Suprapubic skin (tissue), 4 donors: Measurements from ENCODE around the gene DERL2. TPM values are rescaled to one million over a fixed set of nuclear protein-coding genes. Genes with fewer than 3 reads are reported as not detected.

Experiments
- DNase-seq, 2 donors: peaks; one replicate each; pipeline ENCODE4 v3.0.0-alpha.2; 2019; ENCODE audit warnings: low spot score in 2 of 2
- H3K27ac ChIP-seq: fragments of 200-600 bp; sonication (generic); one replicate; pipeline ENCODE4 v1.5.1; 2019
- H3K27me3 ChIP-seq: fragments of 200-600 bp; sonication (generic); one replicate; pipeline ENCODE4 v1.5.1; 2019
- H3K36me3 ChIP-seq: fragments of 200-600 bp; sonication (generic); one replicate; pipeline ENCODE4 v1.5.1; 2019
- H3K4me1 ChIP-seq: fragments of 200-600 bp; sonication (generic); one replicate; pipeline ENCODE4 v1.5.1; 2019
- H3K4me3 ChIP-seq: fragments of 200-600 bp; sonication (generic); one replicate; pipeline ENCODE4 v1.5.1; 2019; ENCODE audit warnings: mild to moderate bottlenecking
- H3K9me3 ChIP-seq: fragments of 200-600 bp; sonication (generic); one replicate; pipeline ENCODE4 v1.5.1; 2019
- EP300 ChIP-seq: sonication (generic); formaldehyde crosslinking; IDR thresholded peaks from one replicate; pipeline ENCODE4 v1.6.1; 2017; ENCODE audit warnings: antibody characterized with exemption
- POLR2A ChIP-seq, 2 donors: fragments of 450-650 bp; IDR thresholded peaks; one replicate each; pipeline ENCODE4 v1.6.1; 2017; ENCODE audit warnings: antibody characterized with exemption in 2 of 2, mild to moderate bottlenecking in 2 of 2, moderate library complexity in 2 of 2
- POLR2AphosphoS5 ChIP-seq, 3 donors: sonication (generic); formaldehyde crosslinking; IDR thresholded peaks; one replicate each; pipeline ENCODE4 v1.6.1; 2017; ENCODE audit warnings: antibody characterized with exemption in 3 of 3
- WGBS: methylation state at CpG from one replicate; pipeline ENCODE4 v1.1.5; 2018; 5-methylcytosine and 5-hydroxymethylcytosine counted together
- total RNA-seq, 4 donors: library from RNA; depleted of rRNA; stranded (reverse); fragments of >200 nt; gene quantifications; one replicate each; pipeline ENCODE4 v1.1.0, GENCODE V29; 2016
- TF ChIP-seq, protein P1 (sequence below), 2 donors: fragments of 200-600 bp in 1 of 2; fragments of 450-650 bp in 1 of 2; sonication (generic) in 1 of 2; IDR thresholded peaks; one replicate each; pipeline ENCODE4 v1.5.1; 2016 to 2019; ENCODE audit warnings: antibody characterized with exemption in 2 of 2, mild to moderate bottlenecking in 1 of 2, moderate library complexity in 1 of 2

Gene DERL2
- 10 to 100 TPM; 24.5 to 34.8 (median 25.3) TPM for total RNA-seq

GRCh38 chr17:5485270-5486205, at the start of gene DERL2:
Gene DERL2 (minus strand): TSS chr17:5486178. CDS start chr17:5486161, 17 bp downstream.
- Histone ChIP-seq H3K9me3 (no peaks in the 10 kb centered on the region), H3K27ac (peak within 1 kb of the TSS; percentile 98), H3K27me3 (no peaks in the 10 kb centered on the region), H3K36me3 (peaks cover 32% of the 10 kb centered on the region), H3K4me1 (peaks cover 26% of the 10 kb centered on the region), H3K4me3 (peak within 1 kb of the TSS; percentile 92)
- 6% methylated on average over 29 of the region's 29 CpGs for WGBS
- TF ChIP-seq, protein P1, sequence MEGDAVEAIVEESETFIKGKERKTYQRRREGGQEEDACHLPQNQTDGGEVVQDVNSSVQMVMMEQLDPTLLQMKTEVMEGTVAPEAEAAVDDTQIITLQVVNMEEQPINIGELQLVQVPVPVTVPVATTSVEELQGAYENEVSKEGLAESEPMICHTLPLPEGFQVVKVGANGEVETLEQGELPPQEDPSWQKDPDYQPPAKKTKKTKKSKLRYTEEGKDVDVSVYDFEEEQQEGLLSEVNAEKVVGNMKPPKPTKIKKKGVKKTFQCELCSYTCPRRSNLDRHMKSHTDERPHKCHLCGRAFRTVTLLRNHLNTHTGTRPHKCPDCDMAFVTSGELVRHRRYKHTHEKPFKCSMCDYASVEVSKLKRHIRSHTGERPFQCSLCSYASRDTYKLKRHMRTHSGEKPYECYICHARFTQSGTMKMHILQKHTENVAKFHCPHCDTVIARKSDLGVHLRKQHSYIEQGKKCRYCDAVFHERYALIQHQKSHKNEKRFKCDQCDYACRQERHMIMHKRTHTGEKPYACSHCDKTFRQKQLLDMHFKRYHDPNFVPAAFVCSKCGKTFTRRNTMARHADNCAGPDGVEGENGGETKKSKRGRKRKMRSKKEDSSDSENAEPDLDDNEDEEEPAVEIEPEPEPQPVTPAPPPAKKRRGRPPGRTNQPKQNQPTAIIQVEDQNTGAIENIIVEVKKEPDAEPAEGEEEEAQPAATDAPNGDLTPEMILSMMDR (IDR thresholded peaks at IDR 0.05): no peak
- peak in 1 of 2 donors; percentile 54 for TF ChIP-seq POLR2A (IDR thresholded peaks at IDR 0.05)
- no peak for DNase-seq

DNA sequence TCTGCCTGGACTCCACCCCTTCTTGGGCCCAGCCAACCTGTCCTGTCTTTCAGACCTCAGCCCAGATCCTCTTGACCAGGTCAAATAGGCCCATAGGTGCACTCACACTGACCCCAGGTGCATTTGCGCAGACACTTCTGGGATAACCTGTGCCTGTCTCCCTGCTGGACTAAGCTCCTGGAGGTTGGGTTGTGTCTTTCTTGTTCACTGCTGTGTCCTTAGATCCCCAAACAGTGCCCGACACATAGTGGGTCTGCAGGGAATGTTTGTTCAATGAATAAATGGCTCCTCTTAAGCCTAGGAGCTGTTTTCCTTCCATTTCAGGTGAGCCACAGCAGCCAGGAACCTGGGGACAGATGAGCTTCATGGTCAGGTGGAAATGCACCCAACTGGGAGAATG, 49.5 kb upstream of the DERL2 start:
- Histone ChIP-seq H3K36me3 (peaks cover 91% of the 10 kb centered on the region), H3K4me1 (no peaks in the 10 kb centered on the region), H3K27me3 (no peaks in the 10 kb centered on the region), H3K9me3 (no peaks in the 10 kb centered on the region), H3K4me3 (no peak overlapping the region), H3K27ac (no peak overlapping the region)
- TF ChIP-seq, protein P1 (IDR thresholded peaks at IDR 0.05): no peak
- no peak for TF ChIP-seq EP300
- TF ChIP-seq POLR2AphosphoS5 (IDR thresholded peaks at IDR 0.05): no peak
- TF ChIP-seq POLR2A (IDR thresholded peaks at IDR 0.05): no peak
- peak in 1 of 2 donors; percentile 34 for DNase-seq
- 100% methylated on average over 2 of the region's 2 CpGs for WGBS

GRCh38 chr17:5533486-5534315, 47.7 kb upstream of the DERL2 start:
- Histone ChIP-seq H3K4me1 (no peaks in the 10 kb centered on the region), H3K27ac (no peak overlapping the region), H3K36me3 (peaks cover 85% of the 10 kb centered on the region), H3K27me3 (no peaks in the 10 kb centered on the region), H3K9me3 (no peaks in the 10 kb centered on the region), H3K4me3 (no peak overlapping the region)
- WGBS: 87% methylated on average over 18 of the region's 18 CpGs
- TF ChIP-seq, protein P1 (IDR thresholded peaks at IDR 0.05): no peak
- no peak for TF ChIP-seq POLR2A (IDR thresholded peaks at IDR 0.05)
- no peak for TF ChIP-seq POLR2AphosphoS5 (IDR thresholded peaks at IDR 0.05)
- no peak for TF ChIP-seq EP300
- DNase-seq: peak in 1 of 2 donors; percentile 67

- H3K27me3 ChIP-seq: no peaks in the 10 kb centered on the region
- 92% methylated on average over 8 of the region's 8 CpGs for WGBS
Observed at GRCh38 chr17:5532581-5532980, 46.6 kb upstream of the DERL2 start.

More at GRCh38 chr17:5532581-5532980, 46.6 kb upstream of the DERL2 start:
- H3K27ac ChIP-seq: no peak overlapping the region
- H3K36me3 ChIP-seq: peaks cover 82% of the 10 kb centered on the region
- peak in 1 of 2 donors; percentile 48 for DNase-seq
- H3K4me3 ChIP-seq: no peak overlapping the region
- TF ChIP-seq, protein P1 (IDR thresholded peaks at IDR 0.05): no peak
- TF ChIP-seq POLR2AphosphoS5 (IDR thresholded peaks at IDR 0.05) (no peak), EP300 (no peak), POLR2A (IDR thresholded peaks at IDR 0.05) (no peak)
- no peaks in the 10 kb centered on the region for H3K9me3 ChIP-seq
- no peaks in the 10 kb centered on the region for H3K4me1 ChIP-seq
